ENCODE measurements around the gene KRTAP29-1.

DNA sequence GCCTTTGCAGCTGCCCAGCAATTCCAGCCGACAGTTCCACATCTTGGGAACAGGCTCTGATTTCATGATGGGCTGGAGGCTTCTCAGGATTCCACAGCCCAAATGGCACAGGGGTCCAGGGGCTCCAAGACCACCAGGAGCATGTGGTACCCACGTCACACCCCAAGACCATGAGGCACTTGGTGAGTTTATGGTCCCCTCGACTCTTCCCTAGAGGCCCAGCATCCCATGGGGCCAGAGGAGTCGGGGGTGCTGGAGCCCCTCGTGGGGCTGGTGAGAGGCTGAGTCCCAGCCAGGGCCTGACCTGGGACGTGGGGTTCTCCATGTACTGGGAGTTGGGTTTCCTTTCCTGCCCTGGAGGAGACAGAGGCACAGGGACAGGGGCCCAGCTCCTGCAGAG is 23.0 kb upstream of the KRTAP29-1 start:
- TF ChIP-seq RAD21 (IDR thresholded peaks at IDR 0.05; ENCODE audit: low read depth) (no peak), NFIC (IDR thresholded peaks at IDR 0.05) (no peak), ZBTB7A (IDR thresholded peaks at IDR 0.05; ENCODE audit: low read depth) (no peak), TEAD4 (IDR thresholded peaks at IDR 0.05) (no peak), TCF12 (IDR thresholded peaks at IDR 0.05; ENCODE audit: low read depth) (no peak)
- TF ChIP-seq, protein P1, sequence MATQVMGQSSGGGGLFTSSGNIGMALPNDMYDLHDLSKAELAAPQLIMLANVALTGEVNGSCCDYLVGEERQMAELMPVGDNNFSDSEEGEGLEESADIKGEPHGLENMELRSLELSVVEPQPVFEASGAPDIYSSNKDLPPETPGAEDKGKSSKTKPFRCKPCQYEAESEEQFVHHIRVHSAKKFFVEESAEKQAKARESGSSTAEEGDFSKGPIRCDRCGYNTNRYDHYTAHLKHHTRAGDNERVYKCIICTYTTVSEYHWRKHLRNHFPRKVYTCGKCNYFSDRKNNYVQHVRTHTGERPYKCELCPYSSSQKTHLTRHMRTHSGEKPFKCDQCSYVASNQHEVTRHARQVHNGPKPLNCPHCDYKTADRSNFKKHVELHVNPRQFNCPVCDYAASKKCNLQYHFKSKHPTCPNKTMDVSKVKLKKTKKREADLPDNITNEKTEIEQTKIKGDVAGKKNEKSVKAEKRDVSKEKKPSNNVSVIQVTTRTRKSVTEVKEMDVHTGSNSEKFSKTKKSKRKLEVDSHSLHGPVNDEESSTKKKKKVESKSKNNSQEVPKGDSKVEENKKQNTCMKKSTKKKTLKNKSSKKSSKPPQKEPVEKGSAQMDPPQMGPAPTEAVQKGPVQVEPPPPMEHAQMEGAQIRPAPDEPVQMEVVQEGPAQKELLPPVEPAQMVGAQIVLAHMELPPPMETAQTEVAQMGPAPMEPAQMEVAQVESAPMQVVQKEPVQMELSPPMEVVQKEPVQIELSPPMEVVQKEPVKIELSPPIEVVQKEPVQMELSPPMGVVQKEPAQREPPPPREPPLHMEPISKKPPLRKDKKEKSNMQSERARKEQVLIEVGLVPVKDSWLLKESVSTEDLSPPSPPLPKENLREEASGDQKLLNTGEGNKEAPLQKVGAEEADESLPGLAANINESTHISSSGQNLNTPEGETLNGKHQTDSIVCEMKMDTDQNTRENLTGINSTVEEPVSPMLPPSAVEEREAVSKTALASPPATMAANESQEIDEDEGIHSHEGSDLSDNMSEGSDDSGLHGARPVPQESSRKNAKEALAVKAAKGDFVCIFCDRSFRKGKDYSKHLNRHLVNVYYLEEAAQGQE (IDR thresholded peaks at IDR 0.05; ENCODE audit: low read depth), result no peak
